ENCODE measurements around the gene BAHCC1.

The BAHCC1 gene

GRCh38 chr17:81508639-81509206, 113.5 kb downstream of the BAHCC1 start:
- peaks cover 5% of the 10 kb centered on the region; the same call in 1 of the 2 replicates for H3K4me1 ChIP-seq (ENCODE audit: control insufficient read depth, insufficient read depth, low read length)
- peak overlapping the region; percentile 100 for H3K27ac ChIP-seq (ENCODE audit: extremely low read depth, low read depth, low read length)
- ChIA-PET CTCF (interaction anchor here (0.8 to 2.3 kb wide), 4 partner anchors 10 to 254 kb away, joined by 3 to 11 read pairs (median 4); no protein-coding TSS in a partner anchor), POLR2A (interaction anchor here (0.7 to 9.9 kb wide), 22 partner anchors 8 to 401 kb away, joined by 3 to 85 read pairs (median 7); partner anchors contain the start of genes ARL16, BAHCC1, CEP131 and FAAP100)
- H3K4me3 ChIP-seq (ENCODE audit: low read depth, low read length): peak overlapping the region; percentile 2
- peak; percentile 56; the same call in 1 of the 2 replicates for TF ChIP-seq HIC1 (tag by site-specific recombination; IDR thresholded peaks at IDR 0.05)
- TF ChIP-seq ZNF529 (tag by site-specific recombination; IDR thresholded peaks at IDR 0.05; ENCODE audit: insufficient replicate concordance): no peak
- TF ChIP-seq ZNF398 (tag by site-specific recombination; IDR thresholded peaks at IDR 0.05): peak; percentile 61
- peak; percentile 17; the same call in 1 of the 2 replicates for TF ChIP-seq PATZ1 (tag by site-specific recombination; IDR thresholded peaks at IDR 0.05)
- peak; percentile 10; the same call in 1 of the 2 replicates for TF ChIP-seq GLI4 (tag by site-specific recombination; IDR thresholded peaks at IDR 0.05)
- TF ChIP-seq ZNF18 (tag by site-specific recombination; IDR thresholded peaks at IDR 0.05): peak; percentile 98
- no peaks in the 10 kb centered on the region for H3K9me3 ChIP-seq (ENCODE audit: control insufficient read depth, insufficient read depth, low read depth, low read length)
- H3K36me3 ChIP-seq (ENCODE audit: control insufficient read depth in 2 of 2, insufficient read depth in 1 of 2, low read length in 2 of 2): peaks cover 18 to 40% of the 10 kb centered on the region in 2 experiments

DNA sequence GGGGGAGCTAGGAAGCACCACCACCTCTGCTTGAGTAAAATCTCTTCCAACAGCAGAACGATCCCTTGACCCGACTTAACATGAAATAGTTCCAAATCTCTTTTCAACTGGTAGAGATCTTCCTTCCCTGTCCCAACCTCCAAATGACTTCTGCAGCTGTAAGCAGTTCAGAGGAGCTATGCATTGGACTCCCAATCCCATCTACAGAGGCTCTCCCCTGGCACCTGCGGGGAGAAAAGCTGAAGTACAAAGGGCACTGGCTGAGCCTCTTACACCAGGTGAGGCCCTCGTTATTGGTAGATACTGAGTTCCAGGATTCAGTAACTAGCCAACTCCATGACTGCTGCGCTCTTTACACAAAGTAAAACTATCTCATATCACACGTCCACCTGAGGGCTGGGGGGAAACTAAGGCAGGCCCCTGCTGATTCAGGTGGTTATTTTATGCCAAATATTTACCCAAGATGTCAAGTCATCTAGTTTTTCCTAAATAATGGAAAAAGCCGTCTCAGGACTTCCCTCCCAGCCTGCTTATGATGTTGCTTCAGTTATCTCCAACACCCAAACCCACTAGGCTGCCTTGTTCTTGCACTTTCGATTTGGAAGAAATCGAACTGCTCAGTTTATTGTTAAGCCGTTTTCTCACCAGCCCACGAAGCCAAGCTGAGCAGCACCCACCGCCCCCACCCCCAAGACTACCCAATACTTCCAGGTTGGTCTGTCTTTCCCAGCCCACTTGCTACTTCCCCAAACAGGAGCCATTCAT, 114.1 kb downstream of the BAHCC1 start:
- peaks cover 18 to 40% of the 10 kb centered on the region in 2 experiments for H3K36me3 ChIP-seq (ENCODE audit: control insufficient read depth in 2 of 2, insufficient read depth in 1 of 2, low read length in 2 of 2)
- POLR2A ChIA-PET: interaction anchor here (0.7 to 9.9 kb wide), 20 partner anchors 10 to 367 kb away, joined by 3 to 85 read pairs (median 7); partner anchors contain the start of genes ARL16, BAHCC1, CEP131 and FAAP100
- H3K27ac ChIP-seq (ENCODE audit: extremely low read depth, low read depth, low read length): peak overlapping the region; percentile 100
- peak overlapping the region; percentile 92 for H3K4me3 ChIP-seq (ENCODE audit: low read depth, low read length)
- CTCF ChIA-PET: interaction anchor here (0.8 to 2.3 kb wide), 5 partner anchors 10 to 255 kb away, joined by 3 to 11 read pairs (median 3); no protein-coding TSS in a partner anchor
- TF ChIP-seq ZNF146 (tag by site-specific recombination; IDR thresholded peaks at IDR 0.05) (no peak), ZNF114 (tag by site-specific recombination; IDR thresholded peaks at IDR 0.05) (no peak), ZNF596 (tag by site-specific recombination; IDR thresholded peaks at IDR 0.05) (no peak), ZBTB20 (tag by site-specific recombination; IDR thresholded peaks at IDR 0.05) (no peak), PRDM1 (tag by site-specific recombination; IDR thresholded peaks at IDR 0.05) (peak; percentile 68; the same call in 1 of the 2 replicates), PATZ1 (tag by site-specific recombination; IDR thresholded peaks at IDR 0.05) (peak; percentile 69), OSR2 (tag by site-specific recombination; IDR thresholded peaks at IDR 0.05) (no peak), FEZF1 (tag by site-specific recombination; IDR thresholded peaks at IDR 0.05) (peak; percentile 51; the same call in 1 of the 2 replicates), ZNF549 (tag by site-specific recombination; IDR thresholded peaks at IDR 0.05) (no peak), EGR2 (tag by site-specific recombination; IDR thresholded peaks at IDR 0.05; ENCODE audit: low read depth) (peak; percentile 55), ZFHX2 (tag by site-specific recombination; conservative IDR thresholded peaks at IDR 0.05) (peak; percentile 50), HOXC10 (CRISPR knock-in tag; IDR thresholded peaks at IDR 0.05) (no peak)
- TF ChIP-seq, protein P1, sequence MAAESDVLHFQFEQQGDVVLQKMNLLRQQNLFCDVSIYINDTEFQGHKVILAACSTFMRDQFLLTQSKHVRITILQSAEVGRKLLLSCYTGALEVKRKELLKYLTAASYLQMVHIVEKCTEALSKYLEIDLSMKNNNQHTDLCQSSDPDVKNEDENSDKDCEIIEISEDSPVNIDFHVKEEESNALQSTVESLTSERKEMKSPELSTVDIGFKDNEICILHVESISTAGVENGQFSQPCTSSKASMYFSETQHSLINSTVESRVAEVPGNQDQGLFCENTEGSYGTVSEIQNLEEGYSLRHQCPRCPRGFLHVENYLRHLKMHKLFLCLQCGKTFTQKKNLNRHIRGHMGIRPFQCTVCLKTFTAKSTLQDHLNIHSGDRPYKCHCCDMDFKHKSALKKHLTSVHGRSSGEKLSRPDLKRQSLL (tag by site-specific recombination; IDR thresholded peaks at IDR 0.05): no peak
- H3K9me3 ChIP-seq (ENCODE audit: control insufficient read depth, insufficient read depth, low read depth, low read length): no peaks in the 10 kb centered on the region
- H3K4me1 ChIP-seq (ENCODE audit: control insufficient read depth, insufficient read depth, low read length): peaks cover 8% of the 10 kb centered on the region; the same call in 1 of the 2 replicates

All from HEK293 (cell line).